Subcutaneous adipose tissue (tissue), 4 donors: ENCODE measurements around the gene HOXC13. TPM values are rescaled to one million over a fixed set of nuclear protein-coding genes. Genes with fewer than 3 reads are reported as not detected.

Experiments
- total RNA-seq, 4 donors: library from RNA; depleted of rRNA; stranded (reverse); fragments of >200 nt; gene quantifications; one replicate each; pipeline ENCODE4 v1.1.0, GENCODE V29; 2016
- TF ChIP-seq, protein P1 (sequence below): fragments of 450-650 bp; IDR thresholded peaks from one replicate; pipeline ENCODE4 v1.5.1; 2016; ENCODE audit warnings: low read depth, mild to moderate bottlenecking, control low read depth, antibody characterized with exemption, moderate library complexity

HOXC13 gene
- total RNA-seq, 4 donors from 2014 or later = 0.34 to 1.1 TPM; not detected in 2

- TF ChIP-seq, protein P1, sequence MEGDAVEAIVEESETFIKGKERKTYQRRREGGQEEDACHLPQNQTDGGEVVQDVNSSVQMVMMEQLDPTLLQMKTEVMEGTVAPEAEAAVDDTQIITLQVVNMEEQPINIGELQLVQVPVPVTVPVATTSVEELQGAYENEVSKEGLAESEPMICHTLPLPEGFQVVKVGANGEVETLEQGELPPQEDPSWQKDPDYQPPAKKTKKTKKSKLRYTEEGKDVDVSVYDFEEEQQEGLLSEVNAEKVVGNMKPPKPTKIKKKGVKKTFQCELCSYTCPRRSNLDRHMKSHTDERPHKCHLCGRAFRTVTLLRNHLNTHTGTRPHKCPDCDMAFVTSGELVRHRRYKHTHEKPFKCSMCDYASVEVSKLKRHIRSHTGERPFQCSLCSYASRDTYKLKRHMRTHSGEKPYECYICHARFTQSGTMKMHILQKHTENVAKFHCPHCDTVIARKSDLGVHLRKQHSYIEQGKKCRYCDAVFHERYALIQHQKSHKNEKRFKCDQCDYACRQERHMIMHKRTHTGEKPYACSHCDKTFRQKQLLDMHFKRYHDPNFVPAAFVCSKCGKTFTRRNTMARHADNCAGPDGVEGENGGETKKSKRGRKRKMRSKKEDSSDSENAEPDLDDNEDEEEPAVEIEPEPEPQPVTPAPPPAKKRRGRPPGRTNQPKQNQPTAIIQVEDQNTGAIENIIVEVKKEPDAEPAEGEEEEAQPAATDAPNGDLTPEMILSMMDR = no peak
Measured at GRCh38 chr12:53952871-53953734, 14.5 kb downstream of the HOXC13 start.

DNA sequence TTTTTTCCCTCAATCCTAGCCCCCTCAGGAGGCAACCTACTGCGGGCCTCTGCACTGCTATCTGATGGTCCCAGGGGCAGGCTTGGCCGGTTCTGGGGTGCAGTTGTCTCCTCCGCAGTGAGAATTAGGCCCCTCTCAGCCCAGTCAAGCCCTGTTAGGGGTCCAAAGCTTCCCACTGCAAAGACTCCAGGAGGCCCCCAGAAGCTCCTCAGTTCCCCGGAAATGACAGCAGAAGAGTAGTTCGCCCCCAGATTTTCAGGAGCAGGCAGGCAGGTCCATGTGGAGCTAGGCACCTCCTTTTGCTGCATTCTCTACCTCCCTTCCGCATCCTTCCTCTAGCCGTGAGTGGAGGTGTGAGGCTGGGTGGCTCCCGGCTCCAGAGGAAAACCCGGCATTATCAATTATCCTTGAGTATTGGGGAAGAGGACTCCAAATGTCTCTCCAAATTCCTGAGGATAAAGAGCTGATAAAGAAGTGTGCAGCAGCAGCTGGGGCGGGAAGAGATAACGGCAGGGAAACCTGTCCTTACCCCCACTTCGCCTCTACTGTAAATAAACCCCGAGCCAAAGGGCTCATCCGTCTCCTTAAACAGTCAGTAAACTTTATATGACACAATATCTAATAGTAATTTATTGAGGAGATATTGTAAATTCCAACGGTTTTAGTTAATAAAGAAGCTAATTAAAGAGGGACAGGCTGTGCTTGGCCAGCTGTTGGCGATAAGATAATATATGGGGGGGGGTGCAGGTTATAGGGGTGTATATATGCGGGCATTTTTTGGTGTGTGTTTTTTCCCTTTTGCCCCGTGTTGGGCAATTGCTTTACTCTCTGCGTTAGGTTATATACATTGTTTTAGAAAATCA is 15.4 kb downstream of the HOXC13 start:
- TF ChIP-seq, protein P1 = no peak

GRCh38 chr12:53954694-53955035 is 16.0 kb downstream of the HOXC13 start, which contains the start of gene HOXC12:
Gene HOXC12 (plus strand): TSS chr12:53954903. CDS start chr12:53954930, 27 bp downstream.
- TF ChIP-seq, protein P1 = no peak

DNA sequence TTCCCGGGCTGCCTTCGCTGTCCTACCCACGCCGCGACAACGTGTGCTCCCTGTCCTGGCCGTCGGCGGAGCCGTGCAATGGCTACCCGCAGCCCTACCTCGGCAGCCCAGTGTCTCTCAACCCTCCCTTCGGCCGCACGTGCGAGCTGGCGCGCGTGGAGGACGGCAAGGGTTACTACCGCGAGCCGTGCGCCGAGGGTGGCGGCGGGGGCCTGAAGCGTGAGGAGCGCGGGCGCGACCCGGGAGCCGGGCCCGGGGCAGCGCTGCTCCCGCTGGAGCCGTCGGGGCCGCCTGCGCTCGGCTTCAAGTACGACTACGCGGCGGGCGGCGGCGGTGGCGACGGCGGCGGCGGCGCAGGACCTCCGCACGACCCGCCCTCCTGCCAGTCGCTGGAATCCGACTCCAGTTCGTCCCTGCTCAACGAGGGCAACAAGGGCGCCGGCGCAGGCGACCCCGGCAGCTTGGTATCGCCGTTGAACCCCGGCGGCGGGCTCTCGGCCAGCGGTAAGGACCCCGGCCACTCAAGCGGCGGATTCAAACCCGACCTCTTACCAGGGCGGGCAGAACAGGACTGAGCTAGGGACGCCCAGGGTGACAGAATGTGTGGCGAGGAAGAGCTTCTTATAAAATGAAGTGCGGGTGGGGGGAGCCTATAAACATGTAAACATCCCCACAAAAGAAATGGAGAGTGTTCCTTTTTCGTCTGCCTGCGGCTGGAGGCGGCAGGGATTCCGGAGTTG is 16.6 kb downstream of the HOXC13 start:
- TF ChIP-seq, protein P1 = no peak

DNA sequence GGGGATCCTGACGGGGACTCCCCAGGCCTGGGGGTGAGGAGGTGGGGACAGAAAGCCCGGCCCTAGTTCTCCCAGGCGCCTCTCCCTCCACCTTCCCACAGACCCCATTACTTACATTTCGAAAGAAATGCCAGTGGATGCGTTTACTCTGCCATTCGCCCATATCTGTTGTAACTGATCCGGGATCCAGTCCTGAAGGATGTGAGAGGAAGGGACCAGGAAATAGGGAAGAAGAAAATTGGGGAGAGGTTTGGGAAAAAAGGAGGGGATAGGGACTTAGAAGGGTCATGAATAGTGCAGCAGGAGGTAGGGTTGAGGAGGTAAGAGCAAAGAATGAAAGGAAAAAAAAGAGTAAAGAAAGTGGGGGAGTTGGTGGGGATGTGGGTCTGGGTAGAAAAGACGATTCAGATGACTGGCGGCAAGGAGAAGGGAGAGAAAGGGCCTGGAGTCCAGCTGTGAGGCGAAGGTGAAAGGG is 17.2 kb downstream of the HOXC13 start:
- TF ChIP-seq, protein P1 = no peak

- TF ChIP-seq, protein P1 = no peak
Measured at GRCh38 chr12:53956251-53956887, 17.7 kb downstream of the HOXC13 start.
